DMS153 (cell line): ENCODE measurements around the gene RNF180.
"Not testable (repeated sequence)": the region's sequence is repeated elsewhere in the genome, so short reads cannot be mapped to it uniquely, and the experiment has no call there.

ENCODE experiments used
- DNase-seq: peaks from one replicate; lab custom pipeline; 2025; lab: John Stamatoyannopoulos, UW

The RNF180 gene

DNA sequence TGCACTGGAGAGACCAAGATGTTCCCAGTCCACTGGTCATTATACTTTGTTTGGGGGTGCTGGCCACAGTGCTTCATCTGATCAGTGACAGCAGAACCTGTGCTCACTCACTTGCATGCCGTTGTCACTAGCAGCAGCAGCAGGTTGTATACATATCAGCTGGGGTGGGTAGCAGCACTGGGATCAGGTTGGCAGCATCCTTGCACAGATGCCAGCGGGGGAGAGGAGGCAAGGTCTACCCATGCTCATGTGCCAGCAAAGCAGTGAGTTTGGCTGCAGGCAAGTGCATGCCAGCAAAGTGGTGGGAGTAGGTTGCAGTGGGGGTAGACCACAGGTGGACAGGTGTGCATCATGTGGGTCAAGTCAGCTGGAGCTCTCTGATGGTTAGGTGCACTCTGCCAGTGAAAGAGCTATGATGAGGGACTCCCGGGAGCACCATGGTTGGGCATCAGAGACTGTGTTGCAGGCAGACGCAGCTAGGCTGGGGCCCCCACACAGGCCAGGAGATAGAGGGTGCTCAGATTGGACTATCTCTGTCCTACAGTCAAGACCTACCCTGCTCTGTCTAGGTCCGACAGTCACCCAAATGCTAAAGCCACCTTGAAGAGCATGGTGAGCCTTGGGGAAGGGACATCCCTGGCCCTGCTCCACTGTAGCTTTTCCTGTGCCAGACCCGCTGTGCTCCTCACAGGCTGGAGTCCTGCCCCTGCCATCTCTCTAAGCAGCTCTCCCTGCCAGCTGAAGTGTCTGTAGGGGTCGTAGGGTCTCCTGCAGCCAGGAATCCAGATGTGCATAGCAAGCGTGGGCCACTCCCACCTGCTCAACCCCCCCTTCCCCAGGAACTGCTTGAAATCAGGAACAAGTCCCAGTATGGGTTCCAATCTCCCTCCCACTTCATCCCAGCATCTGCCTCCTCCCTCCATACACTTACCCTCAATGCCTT is 119.8 kb downstream of the RNF180 start:
- no peak for DNase-seq

DNA sequence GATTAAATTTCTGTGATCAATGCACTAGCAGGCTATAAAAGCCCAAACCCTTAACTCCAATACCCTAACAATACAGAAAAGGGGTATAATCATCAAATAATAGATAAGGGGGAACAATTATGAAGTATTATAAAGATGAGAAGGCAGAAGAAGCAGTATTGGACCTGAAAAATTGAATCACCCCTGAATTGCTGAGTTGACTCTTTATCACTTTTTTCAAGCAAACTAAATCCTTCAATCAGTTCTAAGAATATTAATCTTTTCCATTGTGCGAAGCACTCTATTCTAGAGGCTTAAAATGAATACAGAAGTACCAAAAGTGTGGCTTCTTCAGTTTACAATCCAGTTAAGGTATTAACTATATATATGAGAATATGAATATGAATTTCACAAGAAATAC is 120.7 kb downstream of the RNF180 start:
- no peak for DNase-seq

DNA sequence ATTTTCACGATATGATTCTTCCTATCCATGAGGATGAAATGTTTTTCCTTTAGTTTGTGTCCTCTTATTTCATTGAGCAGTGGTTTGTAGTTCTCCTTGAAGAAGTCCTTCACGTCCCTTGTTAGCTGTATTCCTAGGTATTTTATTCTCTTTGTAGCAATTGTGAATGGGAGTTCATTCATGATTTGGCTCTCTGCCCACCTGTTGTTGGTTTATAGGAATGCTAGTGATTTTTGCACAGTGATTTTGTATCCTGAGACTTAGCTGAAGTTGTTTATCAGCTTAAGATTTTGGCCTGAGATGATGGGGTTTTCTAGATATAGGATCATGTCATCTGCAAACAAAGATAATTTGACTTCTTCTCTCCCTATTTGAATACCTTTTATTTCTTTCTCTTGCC is 122.9 kb downstream of the RNF180 start:
- DNase-seq, result not testable (repeated sequence)

- DNase-seq, result no peak
Observed at GRCh38 chr5:64292611-64293215, 127.1 kb downstream of the RNF180 start.

GRCh38 chr5:64295101-64295500 is 129.5 kb downstream of the RNF180 start:
- no peak for DNase-seq

GRCh38 chr5:64298586-64298985 is 132.9 kb downstream of the RNF180 start:
- DNase-seq, result no peak

DNA sequence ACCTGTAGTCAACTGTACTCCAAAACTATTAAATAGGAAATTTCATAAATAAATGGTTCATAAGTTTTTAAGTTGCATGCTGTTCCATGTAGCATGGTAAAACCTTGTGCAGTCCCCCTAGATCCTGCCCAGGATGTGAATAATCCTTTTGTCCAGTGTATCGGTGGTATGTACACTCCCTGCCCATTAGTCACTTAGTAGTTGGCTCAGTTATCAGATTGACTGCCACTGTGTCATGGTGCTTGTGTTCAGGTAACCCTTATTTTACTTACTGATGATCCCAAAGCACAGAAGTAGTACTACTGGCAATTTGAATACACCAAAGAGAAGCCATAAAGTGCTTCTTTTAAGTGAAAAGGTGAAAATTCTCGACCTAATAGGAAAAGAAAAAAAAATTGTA is 134.2 kb downstream of the RNF180 start:
- no peak for DNase-seq

- no peak for DNase-seq
Observed at GRCh38 chr5:64301566-64301965, 135.9 kb downstream of the RNF180 start.

GRCh38 chr5:64308135-64308534 is 142.5 kb downstream of the RNF180 start:
- no peak for DNase-seq

DNA sequence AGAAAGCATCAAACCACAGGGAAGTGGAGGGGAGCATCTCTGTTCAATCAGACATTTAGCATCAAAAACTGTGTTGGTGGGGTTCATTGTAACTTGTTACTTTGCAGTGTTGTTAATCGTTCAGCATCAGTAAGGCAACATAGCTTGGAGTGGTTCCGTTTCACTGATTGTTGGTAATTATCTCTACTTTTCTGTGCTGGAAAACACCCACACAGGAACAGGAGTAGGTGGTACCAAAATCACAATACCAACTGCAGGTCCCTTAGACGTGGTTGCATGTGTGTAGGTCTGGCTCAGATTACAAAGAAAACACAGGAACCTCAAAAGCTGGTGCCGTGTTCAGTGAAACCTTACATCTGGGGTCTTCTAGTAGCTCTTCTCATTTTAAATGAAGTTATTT is 146.8 kb downstream of the RNF180 start:
- DNase-seq, result no peak

- no peak for DNase-seq
Observed at GRCh38 chr5:64315778-64316177, 150.1 kb downstream of the RNF180 start.

GRCh38 chr5:64318175-64318574 is 152.5 kb downstream of the RNF180 start:
- DNase-seq, result no peak

GRCh38 chr5:64323591-64323990 is 157.9 kb downstream of the RNF180 start:
- DNase-seq, result no peak

- no peak for DNase-seq
Observed at GRCh38 chr5:64330728-64331231, 165.1 kb downstream of the RNF180 start.

GRCh38 chr5:64331597-64332277 is 166.1 kb downstream of the RNF180 start:
- no peak for DNase-seq

DNA sequence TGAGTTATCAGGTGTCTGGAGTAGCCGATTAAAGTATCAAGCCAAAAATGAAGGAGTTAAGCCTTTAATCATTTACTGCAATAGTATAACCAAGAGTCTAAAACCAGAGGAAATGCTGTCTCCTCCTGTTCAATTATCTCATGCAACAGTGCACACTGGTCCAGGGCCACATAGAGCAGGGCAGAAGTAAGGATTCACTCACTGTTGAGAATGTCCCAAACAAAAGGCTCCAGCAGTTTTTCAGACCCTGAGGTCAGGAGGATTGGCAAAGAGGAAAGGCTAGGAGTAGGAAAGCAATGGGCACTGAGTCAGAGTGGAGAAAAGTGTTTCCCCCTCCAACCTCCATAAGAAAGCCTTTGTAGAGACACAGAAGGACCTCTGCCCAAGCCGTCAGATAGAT is 168.2 kb downstream of the RNF180 start:
- DNase-seq, result no peak

DNA sequence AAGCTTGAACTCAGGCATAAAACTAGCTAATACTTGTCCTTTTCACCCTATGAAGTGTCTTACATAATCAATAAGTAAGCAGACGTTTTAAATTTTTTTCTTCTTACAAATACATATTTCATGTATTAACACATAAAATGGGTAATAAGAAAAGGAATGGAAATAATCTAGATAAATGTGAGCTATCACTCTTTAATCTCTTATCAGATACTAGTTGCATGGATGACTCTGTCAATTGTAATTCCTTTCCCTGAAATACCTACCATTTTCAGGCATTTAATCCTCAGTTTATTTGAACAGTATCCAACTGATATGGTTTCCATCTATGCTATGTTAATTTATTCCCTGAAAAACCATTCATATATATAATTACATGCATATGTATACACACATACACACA is 174.1 kb downstream of the RNF180 start:
- no peak for DNase-seq

- DNase-seq, result no peak
Observed at GRCh38 chr5:64340293-64340692, 174.7 kb downstream of the RNF180 start.

DNA sequence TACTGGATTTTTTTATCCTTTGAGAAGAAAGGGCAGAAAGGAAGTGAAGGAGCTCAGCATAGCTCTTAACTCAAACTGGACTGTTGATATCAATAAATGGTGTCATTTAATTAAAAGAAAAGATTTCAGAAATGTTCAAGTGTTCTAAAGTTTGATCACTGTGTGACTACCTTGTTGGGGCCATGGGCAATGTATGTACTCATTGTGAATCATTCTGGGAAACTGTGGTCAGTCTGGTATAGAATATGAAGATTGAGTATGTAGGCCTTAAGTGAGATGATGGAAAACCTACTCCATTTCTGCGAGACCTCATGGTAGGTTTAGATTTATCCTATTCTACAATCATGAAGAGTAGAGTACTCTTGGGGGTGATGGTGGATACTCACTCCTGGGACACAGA is 175.7 kb downstream of the RNF180 start:
- DNase-seq, result no peak

GRCh38 chr5:64344501-64344900 is 178.9 kb downstream of the RNF180 start:
- no peak for DNase-seq

DNA sequence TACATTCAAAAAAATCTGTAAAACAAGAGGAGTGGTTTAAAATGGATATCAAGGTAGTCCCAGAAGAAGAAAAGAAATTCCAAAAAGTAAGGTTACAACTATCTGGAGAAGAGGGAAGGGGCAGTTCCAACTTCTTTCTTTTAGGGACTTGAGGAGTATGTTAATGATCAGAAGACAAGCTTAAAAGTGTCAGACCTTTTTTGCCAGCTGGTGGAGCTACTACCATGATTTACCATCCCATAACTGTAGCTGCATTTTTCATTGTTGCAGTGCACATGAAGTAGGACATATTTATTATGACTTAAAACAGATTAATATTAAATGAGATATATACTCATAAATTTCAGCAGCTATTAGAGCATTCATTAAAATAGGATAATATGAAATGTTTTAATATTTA is 181.7 kb downstream of the RNF180 start:
- no peak for DNase-seq

DNA sequence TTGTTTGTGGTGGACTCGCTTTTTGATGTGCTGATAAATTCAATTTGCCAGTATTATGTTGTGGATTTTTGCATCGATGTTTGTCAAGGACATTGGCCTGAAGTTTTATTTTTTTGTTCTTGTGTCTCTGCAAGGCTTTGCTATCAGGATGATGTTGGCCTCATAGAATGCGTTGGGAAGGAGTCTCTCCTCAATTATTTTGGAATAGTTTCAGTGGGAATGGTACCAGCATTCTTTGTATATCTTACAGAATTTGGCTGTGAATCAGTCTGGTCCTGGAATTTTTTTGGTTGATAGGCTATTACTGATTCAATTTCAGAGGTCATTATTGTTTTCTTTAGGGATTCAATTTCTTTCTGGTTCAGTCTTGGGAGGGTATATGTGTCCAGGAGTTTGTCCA is 198.8 kb downstream of the RNF180 start:
- no peak for DNase-seq

DNA sequence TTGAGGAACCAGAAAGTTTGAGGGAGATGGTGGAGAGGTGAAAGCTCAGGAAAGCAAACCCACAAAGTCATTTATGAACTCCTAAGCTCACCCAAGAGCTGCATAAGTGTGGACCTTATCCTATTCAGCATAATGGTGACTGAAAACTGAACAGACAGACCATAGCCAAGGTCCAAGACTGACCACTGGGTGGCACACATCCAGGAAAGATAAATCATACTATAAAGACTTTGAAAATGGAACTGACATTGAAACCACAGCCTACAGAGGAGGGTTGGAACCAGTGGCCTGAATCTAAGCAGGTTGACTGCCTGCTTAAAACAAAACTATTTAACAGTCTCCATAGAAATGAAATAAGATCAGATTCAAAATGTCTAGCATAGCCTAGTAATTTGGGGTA is 219.1 kb downstream of the RNF180 start:
- DNase-seq, result no peak
